B cell (primary cell): ENCODE measurements around the gene PPP3CA. TPM values are rescaled to one million over a fixed set of nuclear protein-coding genes. Genes with fewer than 3 reads are reported as not detected.

Experiments
- ATAC-seq: fragments of 200-7000 bp; cut with Tn5 transposase; one replicate; pipeline ENCODE4 v1.10.0; 2021; ENCODE audit warnings: low read depth, mild to moderate bottlenecking, moderate number of reproducible peaks, moderate library complexity
- CTCF ChIA-PET: fragments of 350-600 bp; sonication (Branson Sonifier 250); formaldehyde crosslinking; loops from one replicate; lab custom pipeline; 2021; ENCODE audit warnings: antibody characterized with exemption, inconsistent platforms; lab: Charles Lee
- POLR2A ChIA-PET: fragments of 350-600 bp; sonication (Branson Sonifier 250); formaldehyde crosslinking; loops from one replicate; lab custom pipeline; 2021; ENCODE audit warnings: antibody characterized with exemption; lab: Charles Lee
- DNase-seq: peaks from one replicate; pipeline ENCODE4 v3.0.0; 2013
- H2AFZ ChIP-seq: 2 replicates; pipeline ENCODE4 v1.6.1; 2012; ENCODE audit warnings: mild to moderate bottlenecking, low read depth, low read length; ENCODE audit not compliant: insufficient read depth, poor library complexity, severe bottlenecking
- H3K27ac ChIP-seq, 2 donors: 1 replicate in 1 of 2; 2 replicates in 1 of 2; pipeline ENCODE4 v1.5.1; 2012 to 2013; ENCODE audit warnings: low read length in 2 of 2, mild to moderate bottlenecking in 2 of 2, moderate library complexity in 1 of 2
- H3K27me3 ChIP-seq, 4 experiments: fragments of 200-600 bp in 1 of 4; sonication (generic) in 1 of 4; replicated peaks in 1 of 4; 1 replicate in 2 of 4; 2 replicates in 2 of 4; pipeline versions ENCODE4 v1.6.1 to v1.7.0; 2013 to 2016; ENCODE audit warnings: low read length in 3 of 4, mild to moderate bottlenecking in 2 of 4, mixed read lengths in 1 of 4, moderate library complexity in 1 of 4; ENCODE audit not compliant: insufficient read depth in 4 of 4, control insufficient read depth in 3 of 4; ENCODE audit errors: control extremely low read depth in 1 of 4
- H3K36me3 ChIP-seq, 2 experiments: replicated peaks in 1 of 2; 1 replicate in 1 of 2; 2 replicates in 1 of 2; pipeline versions ENCODE4 v1.6.1 to v1.7.1; 2013; ENCODE audit warnings: low read length in 1 of 2; ENCODE audit not compliant: insufficient read depth in 2 of 2, control insufficient read depth in 1 of 2; ENCODE audit errors: control extremely low read depth in 1 of 2, extremely low read depth in 1 of 2
- H3K4me1 ChIP-seq, 2 donors: fragments of 200-600 bp in 1 of 2; sonication (generic) in 1 of 2; 1 replicate in 1 of 2; 2 replicates in 1 of 2; pipeline versions ENCODE4 v1.5.1 to v1.6.1; 2013 to 2017; ENCODE audit warnings: low read length in 2 of 2; ENCODE audit not compliant: control insufficient read depth in 2 of 2, insufficient read depth in 2 of 2
- H3K4me2 ChIP-seq: replicated peaks from 2 replicates; pipeline ENCODE3; 2012; ENCODE audit warnings: mild to moderate bottlenecking, low read depth, low read length; ENCODE audit not compliant: poor library complexity, severe bottlenecking
- H3K4me3 ChIP-seq, 5 experiments: fragments of 200-600 bp in 1 of 5; sonication (generic) in 1 of 5; 1 replicate in 3 of 5; 2 replicates in 2 of 5; pipeline versions ENCODE4 v1.5.1 to v1.7.0; 2011 to 2016; ENCODE audit warnings: low read length in 4 of 5, mild to moderate bottlenecking in 4 of 5, low read depth in 2 of 5, control low read depth in 1 of 5, moderate library complexity in 1 of 5; ENCODE audit not compliant: insufficient read depth in 1 of 5; ENCODE audit errors: control extremely low read depth in 1 of 5, extremely low read depth in 1 of 5
- H3K79me2 ChIP-seq: fragments of 200-600 bp; sonication (generic); one replicate; pipeline ENCODE4 v1.6.0; 2016; ENCODE audit warnings: low read length; ENCODE audit not compliant: control insufficient read depth, insufficient read depth
- H3K9ac ChIP-seq: fragments of 200-600 bp; sonication (generic); 2 replicates; pipeline ENCODE4 v1.6.1; 2017; ENCODE audit warnings: mild to moderate bottlenecking, low read length, moderate library complexity
- H3K9me3 ChIP-seq, 3 donors: one replicate each; pipeline versions ENCODE4 v1.6.1 to v1.7.1; 2013; ENCODE audit warnings: low read length in 2 of 3; ENCODE audit not compliant: control insufficient read depth in 2 of 3, insufficient read depth in 1 of 3; ENCODE audit errors: control extremely low read depth in 1 of 3
- H4K20me1 ChIP-seq: 2 replicates; pipeline ENCODE4 v1.6.0; 2012; ENCODE audit warnings: mild to moderate bottlenecking, low read length; ENCODE audit not compliant: insufficient read depth, control insufficient read depth, poor library complexity, severe bottlenecking
- H3K27ac Mint-ChIP-seq: one replicate; pipeline ENCODE4 v1.8.0; 2021; ENCODE audit warnings: mixed read lengths
- H3K27me3 Mint-ChIP-seq: one replicate; pipeline ENCODE4 v1.8.0; 2021; ENCODE audit warnings: mixed read lengths
- H3K4me1 Mint-ChIP-seq: one replicate; pipeline ENCODE4 v1.8.0; 2021; ENCODE audit warnings: mixed read lengths
- H3K4me3 Mint-ChIP-seq: one replicate; pipeline ENCODE4 v1.8.0; 2021; ENCODE audit warnings: mixed read lengths
- H3K9me3 Mint-ChIP-seq: one replicate; pipeline ENCODE4 v1.8.0; 2022; ENCODE audit warnings: mixed read lengths; ENCODE audit not compliant: insufficient read depth
- CTCF ChIP-seq: fragments of 200-600 bp; IDR thresholded peaks from one replicate; pipeline ENCODE4 v1.8.0; 2022; ENCODE audit warnings: antibody characterized with exemption, mild to moderate bottlenecking
- EZH2 ChIP-seq: IDR thresholded peaks from 2 replicates; pipeline ENCODE4 v1.6.1; 2012; ENCODE audit warnings: borderline replicate concordance, low read depth, mild to moderate bottlenecking, moderate library complexity, low read length; ENCODE audit not compliant: insufficient read depth, poor library complexity, severe bottlenecking
- WGBS: methylation state at CpG from one replicate; pipeline ENCODE4 v1.1.5; 2013; ENCODE audit warnings: missing lambda C conversion rate; ENCODE audit not compliant: insufficient coverage; 5-methylcytosine and 5-hydroxymethylcytosine counted together
- intact Hi-C: fragments of 100-400 bp; cut with micrococcal nuclease; formaldehyde crosslinking; loops from one replicate; pipeline ENCODE4 v1.10.0; 2022
- polyA plus RNA-seq: library from polyadenylated mRNA; depleted of rRNA; stranded (reverse); fragments of >200 nt; gene quantifications from 2 replicates; pipeline ENCODE4 v1.2.3, GENCODE V29; 2012
- total RNA-seq, 2 donors: library from RNA; stranded (reverse); fragments of 120-200 nt in 1 of 2; gene quantifications; 1 replicate in 1 of 2; 2 replicates in 1 of 2; pipeline versions ENCODE4 v1.2.3 to v1.2.4, GENCODE V29; 2013 to 2022

PPP3CA gene
- total and polyA plus RNA-seq, 2 donors (not counting 1 experiment from before 2014, with no cell fraction given), result 14.3 to 85.1 TPM

GRCh38 chr4:101232074-101232776 is 115.1 kb downstream of the PPP3CA start:
- TF ChIP-seq EZH2 (no peak), CTCF (no peak)
- H3K27ac Mint-ChIP-seq, result no peak overlapping the region
- H3K4me2 ChIP-seq, result no peak overlapping the region
- no CpG with 5 or more reads among the region's 1 CpG for WGBS
- DNase-seq (no peak), ATAC-seq (no peak)
- POLR2A ChIA-PET, result no interaction called here
- no peak overlapping the region for H2AFZ ChIP-seq
- H3K4me3 Mint-ChIP-seq, result no peak overlapping the region
- H3K36me3 ChIP-seq, result no peaks in the 10 kb centered on the region
- peaks cover 3% of the 10 kb centered on the region for H3K9me3 Mint-ChIP-seq
- H3K4me1 Mint-ChIP-seq, result peaks cover 53% of the 10 kb centered on the region
- CTCF ChIA-PET, result interaction anchor here (0.6 kb wide), 1 partner anchor 786 kb away, joined by 5 read pairs; no protein-coding TSS in a partner anchor
- H4K20me1 ChIP-seq, result peaks cover 75% of the 10 kb centered on the region
- H3K27ac ChIP-seq, result no peak overlapping the region
- H3K4me1 ChIP-seq, result peaks cover 9 to 21% of the 10 kb centered on the region in 2 donors
- H3K9ac ChIP-seq, result no peak overlapping the region
- no peaks in the 10 kb centered on the region for H3K27me3 Mint-ChIP-seq
- no peak overlapping the region for H3K4me3 ChIP-seq
- peaks cover 0 to 3% (median 3%) of the 10 kb centered on the region in 3 donors for H3K9me3 ChIP-seq
- no peaks in the 10 kb centered on the region for H3K27me3 ChIP-seq
- intact Hi-C loops, result loop anchor here (5.0 kb wide), 1 partner anchor 35 kb away; no protein-coding TSS in a partner anchor
- H3K79me2 ChIP-seq, result peaks cover 92% of the 10 kb centered on the region

- Histone ChIP-seq H3K79me2 (peaks cover 91% of the 10 kb centered on the region), H3K4me1 (peaks cover 1 to 11% of the 10 kb centered on the region in 2 donors), H3K9me3 (peaks cover 0 to 3% (median 3%) of the 10 kb centered on the region in 3 donors), H3K36me3 (no peaks in the 10 kb centered on the region), H3K4me3 (no peak overlapping the region), H2AFZ (no peak overlapping the region), H3K4me2 (no peak overlapping the region), H3K27ac (no peak overlapping the region), H3K9ac (no peak overlapping the region), H3K27me3 (no peaks in the 10 kb centered on the region), H4K20me1 (peaks cover 69% of the 10 kb centered on the region)
- 93% methylated on average over 3 of the region's 3 CpGs for WGBS
- CTCF ChIA-PET, result interaction anchor here (1.1 kb wide), 1 partner anchor 62 kb away, joined by 3 read pairs; no protein-coding TSS in a partner anchor
- intact Hi-C loops, result loop anchor here (5.0 kb wide), 1 partner anchor 36 kb away; no protein-coding TSS in a partner anchor
- no peak overlapping the region for H3K4me3 Mint-ChIP-seq
- DNase-seq, result no peak
- H3K4me1 Mint-ChIP-seq, result peaks cover 56% of the 10 kb centered on the region
- H3K27me3 Mint-ChIP-seq, result no peaks in the 10 kb centered on the region
- no peak overlapping the region for H3K27ac Mint-ChIP-seq
- no peak for ATAC-seq
- POLR2A ChIA-PET, result no interaction called here
- H3K9me3 Mint-ChIP-seq, result peaks cover 3% of the 10 kb centered on the region
- no peak for TF ChIP-seq CTCF
- TF ChIP-seq EZH2, result no peak
Measured at GRCh38 chr4:101230801-101231426, 116.4 kb downstream of the PPP3CA start.
